KMS-11 (cell line): ENCODE results near the gene UBE2F.

Source experiments
- H2AFZ ChIP-seq: fragments of 200-600 bp; sonication (generic); 2 replicates; pipeline ENCODE4 v1.6.1; 2016; ENCODE audit warnings: antibody characterized with exemption, mixed run types, low read depth
- H3K27ac ChIP-seq: fragments of 200-600 bp; sonication (generic); 2 replicates; pipeline ENCODE4 v1.6.1; 2016; ENCODE audit warnings: mild to moderate bottlenecking, mixed run types
- H3K27me3 ChIP-seq: fragments of 200-600 bp; sonication (generic); 2 replicates; pipeline ENCODE4 v1.6.1; 2017; ENCODE audit warnings: mild to moderate bottlenecking, low read depth, mixed run types, moderate library complexity; ENCODE audit not compliant: insufficient read depth
- H3K36me3 ChIP-seq: fragments of 200-600 bp; sonication (generic); 2 replicates; pipeline ENCODE4 v1.6.1; 2017; ENCODE audit warnings: mild to moderate bottlenecking, mixed run types; ENCODE audit not compliant: insufficient read depth
- H3K4me1 ChIP-seq: fragments of 200-600 bp; sonication (generic); 2 replicates; pipeline ENCODE4 v1.6.1; 2016; ENCODE audit warnings: mild to moderate bottlenecking, low read depth, mixed run types; ENCODE audit not compliant: poor library complexity, severe bottlenecking
- H3K4me2 ChIP-seq: fragments of 200-600 bp; sonication (generic); 2 replicates; pipeline ENCODE4 v1.7.0; 2016; ENCODE audit warnings: mild to moderate bottlenecking, mixed run types
- H3K4me3 ChIP-seq: fragments of 200-600 bp; sonication (generic); IDR thresholded peaks from 2 replicates; pipeline ENCODE4 v1.6.1; 2017; ENCODE audit warnings: low read depth, low read length, mixed read lengths; ENCODE audit not compliant: insufficient read depth
- H3K79me2 ChIP-seq: fragments of 200-600 bp; sonication (generic); 2 replicates; pipeline ENCODE4 v1.6.1; 2016; ENCODE audit warnings: low read depth, mixed run types; ENCODE audit not compliant: insufficient read depth
- H3K9ac ChIP-seq: fragments of 200-600 bp; sonication (generic); 2 replicates; pipeline ENCODE4 v1.6.1; 2016; ENCODE audit warnings: mild to moderate bottlenecking, mixed run types
- H4K20me1 ChIP-seq: fragments of 200-600 bp; sonication (generic); 2 replicates; pipeline ENCODE4 v1.6.1; 2016; ENCODE audit warnings: mild to moderate bottlenecking, mixed run types; ENCODE audit not compliant: insufficient read depth
- CTCF ChIP-seq: fragments of 200-600 bp; sonication (generic); conservative IDR thresholded peaks from 2 replicates; pipeline ENCODE4 v1.6.1; 2017; ENCODE audit warnings: low read depth, mild to moderate bottlenecking, antibody characterized with exemption, low read length, moderate library complexity, mixed read lengths

The UBE2F gene

GRCh38 chr2:238015705-238016104 is 48.9 kb downstream of the UBE2F start:
- Histone ChIP-seq H3K79me2 (no peaks in the 10 kb centered on the region), H3K36me3 (no peaks in the 10 kb centered on the region)
- TF ChIP-seq CTCF: no peak

DNA sequence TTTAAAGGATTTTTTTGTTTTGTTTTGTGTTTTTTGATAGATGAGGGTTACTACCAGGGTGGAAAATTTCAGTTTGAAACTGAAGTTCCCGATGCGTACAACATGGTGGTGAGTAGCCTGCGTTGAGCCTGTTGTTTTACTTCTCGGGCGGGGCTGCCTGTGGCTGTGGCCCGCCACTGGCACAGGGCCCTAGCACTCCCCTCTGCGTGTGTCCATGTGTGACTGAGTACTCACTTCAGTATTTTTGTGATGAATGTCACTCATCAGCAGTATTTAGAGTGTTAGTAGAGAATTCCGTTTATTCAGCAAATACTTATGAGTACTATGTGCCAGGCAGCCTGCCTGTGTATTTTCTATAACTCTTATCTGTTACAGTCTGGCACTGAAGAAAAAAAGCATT is 49.7 kb downstream of the UBE2F start:
- Histone ChIP-seq H2AFZ (no peak overlapping the region), H3K4me2 (no peak overlapping the region), H3K79me2 (no peaks in the 10 kb centered on the region), H3K9ac (no peak overlapping the region), H3K4me1 (no peaks in the 10 kb centered on the region), H3K4me3 (no peak overlapping the region), H3K27ac (no peak overlapping the region), H4K20me1 (no peaks in the 10 kb centered on the region), H3K36me3 (no peaks in the 10 kb centered on the region), H3K27me3 (no peaks in the 10 kb centered on the region)
- no peak for TF ChIP-seq CTCF

More at GRCh38 chr2:238015705-238016104, 48.9 kb downstream of the UBE2F start:
- no peak overlapping the region for H3K27ac ChIP-seq
- no peak overlapping the region for H2AFZ ChIP-seq
- no peak overlapping the region for H3K4me3 ChIP-seq
- H3K4me2 ChIP-seq: no peak overlapping the region
- H4K20me1 ChIP-seq: no peaks in the 10 kb centered on the region
- no peaks in the 10 kb centered on the region for H3K27me3 ChIP-seq
- H3K4me1 ChIP-seq: no peaks in the 10 kb centered on the region
- H3K9ac ChIP-seq: no peak overlapping the region

- H3K27me3 ChIP-seq: no peaks in the 10 kb centered on the region
- H3K27ac ChIP-seq: no peak overlapping the region
- no peak overlapping the region for H2AFZ ChIP-seq
- no peaks in the 10 kb centered on the region for H3K36me3 ChIP-seq
- no peaks in the 10 kb centered on the region for H4K20me1 ChIP-seq
- no peak overlapping the region for H3K4me3 ChIP-seq
- H3K79me2 ChIP-seq: no peaks in the 10 kb centered on the region
- no peaks in the 10 kb centered on the region for H3K4me1 ChIP-seq
- TF ChIP-seq CTCF: no peak
- no peak overlapping the region for H3K4me2 ChIP-seq
- H3K9ac ChIP-seq: no peak overlapping the region
Observed at GRCh38 chr2:238019962-238020361, 53.1 kb downstream of the UBE2F start.

DNA sequence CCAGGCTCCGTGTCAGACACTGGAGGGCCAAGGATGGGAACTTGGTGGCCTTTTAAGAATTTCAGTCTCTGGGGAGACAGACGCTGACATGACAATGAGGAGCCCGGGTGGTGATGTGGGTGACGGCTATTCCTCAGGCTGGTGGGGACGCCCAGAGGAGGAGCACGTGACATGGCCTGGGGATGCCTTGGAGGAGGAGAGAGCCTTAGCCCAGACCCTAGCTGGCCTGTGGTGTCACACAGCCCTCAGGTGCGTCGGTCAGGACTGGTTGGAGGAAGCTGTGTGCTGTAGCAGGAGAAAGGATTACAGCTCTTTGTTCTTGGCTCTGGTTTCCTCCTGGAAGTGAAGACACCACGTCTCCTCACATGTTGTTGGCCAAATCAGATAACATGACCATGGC is 54.0 kb downstream of the UBE2F start:
- Histone ChIP-seq H3K4me3 (no peak overlapping the region), H2AFZ (no peak overlapping the region), H3K79me2 (no peaks in the 10 kb centered on the region), H4K20me1 (no peaks in the 10 kb centered on the region), H3K4me2 (no peak overlapping the region), H3K36me3 (no peaks in the 10 kb centered on the region), H3K4me1 (no peaks in the 10 kb centered on the region), H3K27ac (no peak overlapping the region), H3K27me3 (no peaks in the 10 kb centered on the region), H3K9ac (no peak overlapping the region)
- TF ChIP-seq CTCF: no peak
